SK-N-SH treated with all-trans-retinoic acid at 6 μM for 48 hours (cell line): ENCODE measurements around the gene PHKG2.

Source experiments
- ATAC-seq: fragments of 200-7000 bp; cut with Tn5 transposase; 3 replicates; pipeline ENCODE4 v1.9.1; 2020; ENCODE audit warnings: mild to moderate bottlenecking, moderate library complexity
- ARNTL ChIP-seq: fragments of 450-650 bp; formaldehyde crosslinking; IDR thresholded peaks from 2 replicates; pipeline ENCODE4 v1.5.0; 2020; ENCODE audit warnings: low read depth, mild to moderate bottlenecking, moderate library complexity, borderline replicate concordance
- BACH2 ChIP-seq: fragments of 250-450 bp; sonication (Bioruptor Pico); IDR thresholded peaks from 2 replicates; pipeline ENCODE4 v1.9.0; 2021; ENCODE audit warnings: mild to moderate bottlenecking, borderline replicate concordance
- CSDC2 ChIP-seq: fragments of 250-450 bp; sonication (Bioruptor Pico); IDR thresholded peaks from 2 replicates; pipeline ENCODE4 v1.5.0; 2020; ENCODE audit warnings: mild to moderate bottlenecking, moderate library complexity
- ESRRG ChIP-seq: fragments of 250-450 bp; sonication (Bioruptor Pico); IDR thresholded peaks from 2 replicates; pipeline ENCODE4 v1.6.1; 2021; ENCODE audit warnings: mild to moderate bottlenecking
- GLIS3 ChIP-seq: fragments of 250-450 bp; sonication (Bioruptor Pico); IDR thresholded peaks from 2 replicates; pipeline ENCODE4 v1.5.0; 2020; ENCODE audit warnings: mild to moderate bottlenecking, moderate library complexity
- ISL1 ChIP-seq: fragments of 250-450 bp; sonication (Bioruptor Pico); IDR thresholded peaks from 2 replicates; pipeline ENCODE4 v2.1.2; 2022; ENCODE audit warnings: mild to moderate bottlenecking, moderate library complexity
- OSR1 ChIP-seq: fragments of 250-450 bp; sonication (Bioruptor Pico); IDR thresholded peaks from 2 replicates; pipeline ENCODE4 v1.8.0; 2022; ENCODE audit warnings: moderate library complexity, mild to moderate bottlenecking, inconsistent platforms
- PPARA ChIP-seq: fragments of 250-450 bp; sonication (Bioruptor Pico); IDR thresholded peaks from 2 replicates; pipeline ENCODE4 v1.5.0; 2020; ENCODE audit warnings: mild to moderate bottlenecking, borderline replicate concordance
- RARB ChIP-seq: fragments of 250-450 bp; sonication (Bioruptor Pico); IDR thresholded peaks from 2 replicates; pipeline ENCODE4 v1.8.0; 2021; ENCODE audit warnings: mild to moderate bottlenecking, moderate library complexity
- SNAI2 ChIP-seq: fragments of 250-450 bp; sonication (Bioruptor Pico); IDR thresholded peaks from 2 replicates; pipeline ENCODE4 v1.5.0; 2020; ENCODE audit warnings: mild to moderate bottlenecking, moderate library complexity
- TCF4 ChIP-seq: fragments of 250-450 bp; sonication (Bioruptor Pico); IDR thresholded peaks from 2 replicates; pipeline ENCODE4 v1.8.0; 2021; ENCODE audit warnings: mild to moderate bottlenecking, moderate library complexity, borderline replicate concordance
- TOX ChIP-seq: fragments of 250-450 bp; sonication (Bioruptor Pico); IDR thresholded peaks from 2 replicates; pipeline ENCODE4 v1.8.0; 2021; ENCODE audit warnings: mild to moderate bottlenecking, moderate library complexity, borderline replicate concordance
- ZC3H10 ChIP-seq: fragments of 250-450 bp; sonication (Bioruptor Pico); IDR thresholded peaks from 2 replicates; pipeline ENCODE4 v1.5.1; 2021; ENCODE audit warnings: mild to moderate bottlenecking, moderate library complexity
- ZFP30 ChIP-seq: fragments of 450-650 bp; formaldehyde crosslinking; IDR thresholded peaks from 2 replicates; pipeline ENCODE4 v1.5.0; 2022; ENCODE audit warnings: mild to moderate bottlenecking, moderate library complexity
- ZNF565 ChIP-seq: fragments of 450-650 bp; formaldehyde crosslinking; conservative IDR thresholded peaks from 2 replicates; pipeline ENCODE4 v1.5.0; 2020; ENCODE audit warnings: low read depth, mild to moderate bottlenecking, moderate library complexity
- ZNF70 ChIP-seq: fragments of 450-650 bp; formaldehyde crosslinking; IDR thresholded peaks from 2 replicates; pipeline ENCODE4 v1.5.0; 2020; ENCODE audit warnings: mild to moderate bottlenecking, moderate library complexity
- TF ChIP-seq, protein P1 (sequence below): fragments of 250-450 bp; sonication (Bioruptor Pico); IDR thresholded peaks from 2 replicates; pipeline ENCODE4 v1.8.0; 2020; ENCODE audit warnings: mild to moderate bottlenecking, moderate library complexity, borderline replicate concordance
- TF ChIP-seq, protein P2 (sequence below): fragments of 250-450 bp; sonication (Bioruptor Pico); IDR thresholded peaks from 2 replicates; pipeline ENCODE4 v1.8.0; 2021; ENCODE audit warnings: low read depth, mild to moderate bottlenecking, moderate library complexity, borderline replicate concordance
- TF ChIP-seq, protein P3 (sequence below): fragments of 250-450 bp; sonication (Bioruptor Pico); IDR thresholded peaks from 2 replicates; pipeline ENCODE4 v1.5.0; 2020; ENCODE audit warnings: mild to moderate bottlenecking, moderate library complexity

PHKG2 gene

DNA sequence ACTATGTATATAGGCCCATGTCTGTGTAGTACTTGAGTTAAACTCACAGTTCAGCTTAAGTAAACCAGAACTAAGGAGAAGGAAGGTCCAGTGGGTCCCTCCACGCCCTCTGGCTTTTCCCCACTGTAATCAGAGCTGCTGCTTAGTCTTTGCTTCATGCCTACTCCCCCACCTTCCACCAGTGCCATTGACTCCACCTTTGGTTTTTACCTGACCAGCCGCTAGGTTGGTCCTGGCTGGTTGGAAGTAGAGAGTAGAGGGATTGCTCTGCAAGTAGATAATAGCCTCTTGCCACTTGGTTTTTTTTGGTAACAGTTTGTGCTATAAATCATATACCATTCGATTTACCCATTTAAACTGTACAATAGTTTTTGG, 22.8 kb upstream of the PHKG2 start (continued):
- TF ChIP-seq RARB (CRISPR knock-in tag) (no peak), TOX (CRISPR knock-in tag) (no peak), ZFP30 (CRISPR knock-in tag) (no peak)

DNA sequence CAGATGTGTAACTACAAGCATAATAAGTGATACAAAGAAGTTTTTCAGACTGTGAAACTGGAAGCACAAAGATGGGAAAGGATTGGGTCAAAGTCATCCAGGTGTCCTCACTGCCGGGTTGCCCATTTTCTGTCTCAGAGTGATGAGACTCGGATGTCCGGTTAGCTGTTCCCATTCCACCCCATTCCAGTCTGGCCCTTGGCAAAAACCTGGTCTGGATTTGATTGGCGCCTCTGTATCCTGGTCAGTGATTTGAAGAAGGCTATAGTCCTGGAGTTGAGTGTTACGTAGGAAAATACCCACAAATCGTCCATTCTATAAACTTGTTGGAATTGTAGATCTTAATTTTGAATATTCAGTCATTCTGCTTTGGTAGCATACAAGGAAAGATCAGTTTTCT, 19.9 kb upstream of the PHKG2 start:
- TF ChIP-seq TCF4 (CRISPR knock-in tag) (no peak), PPARA (CRISPR knock-in tag) (no peak), BACH2 (CRISPR knock-in tag) (no peak), ZNF565 (no peak), ZC3H10 (CRISPR knock-in tag) (no peak), OSR1 (CRISPR knock-in tag) (no peak)
- TF ChIP-seq, protein P1, sequence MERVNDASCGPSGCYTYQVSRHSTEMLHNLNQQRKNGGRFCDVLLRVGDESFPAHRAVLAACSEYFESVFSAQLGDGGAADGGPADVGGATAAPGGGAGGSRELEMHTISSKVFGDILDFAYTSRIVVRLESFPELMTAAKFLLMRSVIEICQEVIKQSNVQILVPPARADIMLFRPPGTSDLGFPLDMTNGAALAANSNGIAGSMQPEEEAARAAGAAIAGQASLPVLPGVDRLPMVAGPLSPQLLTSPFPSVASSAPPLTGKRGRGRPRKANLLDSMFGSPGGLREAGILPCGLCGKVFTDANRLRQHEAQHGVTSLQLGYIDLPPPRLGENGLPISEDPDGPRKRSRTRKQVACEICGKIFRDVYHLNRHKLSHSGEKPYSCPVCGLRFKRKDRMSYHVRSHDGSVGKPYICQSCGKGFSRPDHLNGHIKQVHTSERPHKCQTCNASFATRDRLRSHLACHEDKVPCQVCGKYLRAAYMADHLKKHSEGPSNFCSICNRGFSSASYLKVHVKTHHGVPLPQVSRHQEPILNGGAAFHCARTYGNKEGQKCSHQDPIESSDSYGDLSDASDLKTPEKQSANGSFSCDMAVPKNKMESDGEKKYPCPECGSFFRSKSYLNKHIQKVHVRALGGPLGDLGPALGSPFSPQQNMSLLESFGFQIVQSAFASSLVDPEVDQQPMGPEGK (CRISPR knock-in tag): no peak
- TF ChIP-seq, protein P2, sequence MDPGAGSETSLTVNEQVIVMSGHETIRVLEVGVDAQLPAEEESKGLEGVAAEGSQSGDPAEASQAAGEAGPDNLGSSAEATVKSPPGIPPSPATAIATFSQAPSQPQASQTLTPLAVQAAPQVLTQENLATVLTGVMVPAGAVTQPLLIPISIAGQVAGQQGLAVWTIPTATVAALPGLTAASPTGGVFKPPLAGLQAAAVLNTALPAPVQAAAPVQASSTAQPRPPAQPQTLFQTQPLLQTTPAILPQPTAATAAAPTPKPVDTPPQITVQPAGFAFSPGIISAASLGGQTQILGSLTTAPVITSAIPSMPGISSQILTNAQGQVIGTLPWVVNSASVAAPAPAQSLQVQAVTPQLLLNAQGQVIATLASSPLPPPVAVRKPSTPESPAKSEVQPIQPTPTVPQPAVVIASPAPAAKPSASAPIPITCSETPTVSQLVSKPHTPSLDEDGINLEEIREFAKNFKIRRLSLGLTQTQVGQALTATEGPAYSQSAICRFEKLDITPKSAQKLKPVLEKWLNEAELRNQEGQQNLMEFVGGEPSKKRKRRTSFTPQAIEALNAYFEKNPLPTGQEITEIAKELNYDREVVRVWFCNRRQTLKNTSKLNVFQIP (CRISPR knock-in tag): no peak
- ATAC-seq: no peak

DNA sequence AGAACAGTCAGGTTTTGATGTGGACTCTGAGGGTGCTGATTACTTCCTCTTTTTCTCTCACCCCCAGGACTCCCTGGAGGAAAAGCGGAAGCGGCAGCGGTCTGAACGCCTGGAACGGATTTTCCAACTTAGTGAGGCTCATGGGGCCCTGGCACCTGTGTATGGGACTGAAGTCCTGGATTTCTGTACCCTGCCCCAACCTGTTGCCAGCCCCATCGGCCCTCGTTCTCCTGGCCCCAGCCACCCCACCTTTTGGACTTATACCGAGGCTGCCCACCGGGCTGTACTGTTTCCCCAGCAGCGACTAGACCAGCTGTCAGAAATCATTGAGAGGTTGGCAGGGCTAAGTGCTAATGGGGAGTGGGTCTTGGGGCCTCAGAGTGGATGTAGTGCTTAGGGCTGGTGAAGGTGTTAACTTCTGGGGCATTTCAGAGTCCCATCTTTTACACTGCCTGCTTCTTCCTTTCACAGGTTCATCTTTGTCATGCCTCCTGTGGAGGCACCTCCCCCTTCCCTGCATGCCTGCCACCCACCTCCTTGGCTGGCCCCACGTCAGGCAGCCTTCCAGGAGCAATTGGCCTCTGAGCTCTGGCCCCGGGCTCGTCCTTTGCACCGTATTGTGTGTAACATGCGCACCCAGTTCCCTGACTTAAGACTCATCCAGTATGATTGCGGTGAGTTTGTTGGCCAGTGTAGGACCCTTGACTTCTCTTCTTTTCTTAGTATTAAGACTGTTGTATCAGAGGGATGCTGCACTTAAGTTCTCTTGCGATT, 19.1 kb upstream of the PHKG2 start:
- ATAC-seq: no peak
- TF ChIP-seq SNAI2: no peak
- no peak for TF ChIP-seq ZFP30 (CRISPR knock-in tag)
- no peak for TF ChIP-seq CSDC2 (CRISPR knock-in tag)
- TF ChIP-seq, all 23 proteins: peak for 0

DNA sequence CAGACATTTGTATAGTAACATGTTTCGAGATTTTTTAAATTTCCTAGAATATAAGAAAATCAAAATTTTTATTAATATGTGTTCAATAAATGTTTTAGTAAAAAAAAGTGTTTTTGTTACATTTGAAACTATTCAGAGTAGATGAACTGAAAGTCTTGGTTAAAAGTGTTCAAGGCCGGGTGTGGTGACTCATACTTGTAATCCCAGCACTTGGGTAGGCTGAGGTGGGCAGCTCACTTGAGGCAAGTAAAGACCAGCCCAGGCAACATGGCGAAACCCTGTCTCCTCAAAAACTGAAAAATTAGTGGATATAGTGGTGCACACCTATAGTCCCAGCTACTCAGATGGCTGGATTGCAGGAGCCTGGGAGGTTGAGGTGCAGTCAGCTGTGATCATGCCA, 16.8 kb upstream of the PHKG2 start:
- TF ChIP-seq ISL1 (CRISPR knock-in tag) (no peak), ESRRG (no peak), GLIS3 (CRISPR knock-in tag) (no peak), OSR1 (CRISPR knock-in tag) (no peak), BACH2 (CRISPR knock-in tag) (no peak), TCF4 (CRISPR knock-in tag) (no peak), ZNF70 (CRISPR knock-in tag) (no peak), ARNTL (CRISPR knock-in tag) (no peak), PPARA (CRISPR knock-in tag) (no peak)
- TF ChIP-seq, protein P3, sequence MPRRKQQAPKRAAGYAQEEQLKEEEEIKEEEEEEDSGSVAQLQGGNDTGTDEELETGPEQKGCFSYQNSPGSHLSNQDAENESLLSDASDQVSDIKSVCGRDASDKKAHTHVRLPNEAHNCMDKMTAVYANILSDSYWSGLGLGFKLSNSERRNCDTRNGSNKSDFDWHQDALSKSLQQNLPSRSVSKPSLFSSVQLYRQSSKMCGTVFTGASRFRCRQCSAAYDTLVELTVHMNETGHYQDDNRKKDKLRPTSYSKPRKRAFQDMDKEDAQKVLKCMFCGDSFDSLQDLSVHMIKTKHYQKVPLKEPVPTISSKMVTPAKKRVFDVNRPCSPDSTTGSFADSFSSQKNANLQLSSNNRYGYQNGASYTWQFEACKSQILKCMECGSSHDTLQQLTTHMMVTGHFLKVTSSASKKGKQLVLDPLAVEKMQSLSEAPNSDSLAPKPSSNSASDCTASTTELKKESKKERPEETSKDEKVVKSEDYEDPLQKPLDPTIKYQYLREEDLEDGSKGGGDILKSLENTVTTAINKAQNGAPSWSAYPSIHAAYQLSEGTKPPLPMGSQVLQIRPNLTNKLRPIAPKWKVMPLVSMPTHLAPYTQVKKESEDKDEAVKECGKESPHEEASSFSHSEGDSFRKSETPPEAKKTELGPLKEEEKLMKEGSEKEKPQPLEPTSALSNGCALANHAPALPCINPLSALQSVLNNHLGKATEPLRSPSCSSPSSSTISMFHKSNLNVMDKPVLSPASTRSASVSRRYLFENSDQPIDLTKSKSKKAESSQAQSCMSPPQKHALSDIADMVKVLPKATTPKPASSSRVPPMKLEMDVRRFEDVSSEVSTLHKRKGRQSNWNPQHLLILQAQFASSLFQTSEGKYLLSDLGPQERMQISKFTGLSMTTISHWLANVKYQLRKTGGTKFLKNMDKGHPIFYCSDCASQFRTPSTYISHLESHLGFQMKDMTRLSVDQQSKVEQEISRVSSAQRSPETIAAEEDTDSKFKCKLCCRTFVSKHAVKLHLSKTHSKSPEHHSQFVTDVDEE (CRISPR knock-in tag): no peak
- TF ChIP-seq, protein P2 (CRISPR knock-in tag): no peak
- ATAC-seq: no peak; the same call in 2 of the 3 replicates
